A549 treated with AZD9567 at 1 μM for 4 hours (cell line): Measurements from ENCODE around the gene KAT2A. TPM values are rescaled to one million over a fixed set of nuclear protein-coding genes. Genes with fewer than 3 reads are reported as not detected.

Experiments
- total RNA-seq: library from RNA; stranded (reverse); fragments of 200-300 nt; extraction: Qiagen RNA extraction; gene quantifications from 5 replicates; pipeline ENCODE4 v1.2.3, GENCODE V29; 2022; ENCODE audit not compliant: insufficient read depth

Gene KAT2A
- total RNA-seq, result 28.0 to 49.2 TPM (median 46.5 TPM) in 5 replicates

GRCh38 chr17:42120770-42121769, at the start of gene KAT2A:
Gene KAT2A, minus strand, starts transcription at chr17:42121367. Its CDS starts 63 bp downstream, at chr17:42121304.

DNA sequence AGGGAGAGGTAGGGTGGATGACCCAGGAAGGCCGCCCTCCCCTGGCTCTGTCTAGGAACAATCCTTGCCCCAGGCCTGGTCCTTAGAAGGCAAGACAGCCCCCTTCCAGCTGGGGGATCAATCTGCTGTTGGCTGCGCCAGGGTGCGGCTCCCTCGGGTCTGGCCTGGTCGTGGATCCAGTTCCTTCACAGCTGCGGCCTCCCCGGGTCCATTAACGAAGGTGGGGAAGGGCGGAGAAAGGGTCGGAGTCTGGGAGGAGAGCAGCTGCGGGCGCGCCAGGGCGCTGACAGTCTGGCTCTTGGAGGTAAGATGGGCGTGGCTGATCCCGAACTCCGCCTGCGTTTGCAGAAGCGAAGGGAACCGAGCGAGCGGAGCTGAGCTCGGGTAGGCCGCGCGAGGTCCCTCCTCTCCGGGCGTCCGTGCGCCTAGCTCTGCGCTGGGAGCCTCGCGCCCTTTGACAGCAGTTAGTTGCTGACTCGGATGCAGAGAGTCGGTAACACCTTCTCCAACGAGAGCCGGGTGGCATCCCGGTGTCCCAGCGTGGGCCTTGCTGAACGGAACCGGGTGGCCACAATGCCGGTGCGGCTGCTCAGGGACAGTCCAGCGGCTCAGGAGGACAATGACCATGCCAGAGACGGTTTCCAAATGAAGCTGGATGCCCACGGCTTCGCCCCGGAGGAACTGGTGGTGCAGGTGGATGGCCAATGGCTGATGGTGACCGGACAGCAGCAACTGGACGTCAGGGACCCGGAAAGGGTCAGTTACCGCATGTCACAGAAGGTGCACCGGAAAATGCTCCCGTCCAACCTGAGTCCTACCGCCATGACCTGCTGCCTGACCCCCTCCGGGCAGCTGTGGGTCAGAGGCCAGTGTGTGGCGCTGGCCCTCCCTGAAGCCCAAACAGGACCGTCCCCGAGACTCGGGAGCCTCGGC, 1.5 kb upstream of the KAT2A start, which contains the start of gene HSPB9:
TSS of gene HSPB9 (plus strand) at position 434 of the 933 bp plus-strand sequence. CDS start at position 481, 47 bp downstream.

GRCh38 chr17:42112552-42113176, 8.5 kb downstream of the KAT2A start, which contains the start of gene DHX58:
Gene DHX58, minus strand, starts transcription at chr17:42112714. Its CDS starts 822 bp downstream, at chr17:42111892.

GRCh38 chr17:42097691-42098631, 23.2 kb downstream of the KAT2A start, which contains the start of gene ZNF385C:
Gene ZNF385C, minus strand, starts transcription at chr17:42098473. Its CDS starts 35,417 bp downstream, at chr17:42063056.

Other genes starting within 250 kb of the KAT2A start
- gene ACLY, start 202.4 kb downstream of the KAT2A start, total RNA-seq, result 243 to 288 TPM (median 264 TPM) in 5 replicates
- gene ODAD4, start 190.8 kb downstream of the KAT2A start, total RNA-seq, result 0.99 to 2.7 TPM (median 1.3 TPM) in 5 replicates
- 67.3 to 81.4 TPM (median 70.7 TPM) in 5 replicates for gene CNP, start 154.6 kb downstream of the KAT2A start, total RNA-seq
- gene DNAJC7, start 103.9 kb downstream of the KAT2A start, total RNA-seq, result 105 to 127 TPM (median 106 TPM) in 5 replicates
- gene NKIRAS2, start 101.3 kb downstream of the KAT2A start, total RNA-seq, result 33.6 to 48.8 TPM (median 46.7 TPM) in 5 replicates
- gene C17orf113, start 70.8 kb downstream of the KAT2A start, total RNA-seq, result 0.48 to 0.79 TPM (median 0.51 TPM) in 5 replicates
- gene ZNF385C, start 22.9 kb downstream of the KAT2A start, total RNA-seq, result 0.13 to 0.26 TPM (median 0.20 TPM) in 4 of 5 replicates, not detected in the other
- gene DHX58, start 8.7 kb downstream of the KAT2A start, total RNA-seq, result 0.30 to 0.42 TPM (median 0.38 TPM) in 4 of 5 replicates, not detected in the other
- not detected in 5 replicates for gene HSPB9, start 1.4 kb upstream of the KAT2A start, total RNA-seq
- 260 to 269 TPM (median 267 TPM) in 5 replicates for gene RAB5C, start 33.6 kb upstream of the KAT2A start, total RNA-seq
- 0.26 to 0.38 TPM (median 0.29 TPM) in 4 of 5 replicates, not detected in the other for gene KCNH4, start 59.8 kb upstream of the KAT2A start, total RNA-seq
- 0.16 to 0.25 TPM (median 0.22 TPM) in 3 of 5 replicates, not detected in the others for gene HCRT, start 64.1 kb upstream of the KAT2A start, total RNA-seq
- 10.5 to 19.2 TPM (median 18.5 TPM) in 5 replicates for gene GHDC, start 73.1 kb upstream of the KAT2A start, total RNA-seq
- 23.9 to 29.1 TPM (median 27.2 TPM) in 5 replicates for gene STAT5B, start 155.0 kb upstream of the KAT2A start, total RNA-seq
- gene STAT5A, start 167.1 kb upstream of the KAT2A start, total RNA-seq, result 4.8 to 6.0 TPM (median 5.7 TPM) in 5 replicates